GM13977 (cell line): ENCODE measurements around the gene BFSP2.

ENCODE experiments used
- DNase-seq: peaks from one replicate; pipeline ENCODE4 v3.0.0; 2012; ENCODE audit warnings: low spot score
- in situ Hi-C: fragments of 300-500 bp; cut with MboI; formaldehyde crosslinking; loops from one replicate; pipeline ENCODE4 v1.12.0; 2022; ENCODE audit warnings: low sequenced_read_pairs, low pct_unique_long_range_greater_than_20kb, mixed read lengths, inconsistent platforms; ENCODE audit not compliant: unreplicated experiment
- TF ChIP-seq, protein P1 (sequence below): IDR thresholded peaks from 2 replicates; pipeline ENCODE4 v1.5.1; 2012; ENCODE audit warnings: mild to moderate bottlenecking, control low read depth; ENCODE audit not compliant: insufficient read depth; ENCODE audit errors: extremely low read depth, missing control alignments

Gene BFSP2

DNA sequence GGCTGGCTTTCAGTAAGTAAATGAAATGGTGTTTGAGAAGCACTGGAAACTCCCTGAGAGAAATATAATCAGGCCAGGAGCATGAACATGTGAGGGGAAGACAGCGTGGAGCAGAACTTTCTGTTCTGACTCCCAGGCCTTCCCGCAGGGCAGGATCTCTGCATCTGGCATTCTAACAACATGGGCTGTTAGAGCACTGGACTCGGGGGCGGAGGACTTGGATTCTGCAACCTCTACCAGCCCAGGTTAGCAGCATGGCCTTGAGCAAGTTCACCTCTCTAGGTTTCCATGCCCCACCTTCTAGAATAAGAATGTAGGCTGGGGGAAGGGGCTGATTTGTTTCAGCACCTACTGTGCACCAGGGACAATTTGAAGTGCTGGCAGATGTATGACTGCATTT lies 12.5 kb upstream of the BFSP2 start:
- no peak for DNase-seq
- TF ChIP-seq, protein P1, sequence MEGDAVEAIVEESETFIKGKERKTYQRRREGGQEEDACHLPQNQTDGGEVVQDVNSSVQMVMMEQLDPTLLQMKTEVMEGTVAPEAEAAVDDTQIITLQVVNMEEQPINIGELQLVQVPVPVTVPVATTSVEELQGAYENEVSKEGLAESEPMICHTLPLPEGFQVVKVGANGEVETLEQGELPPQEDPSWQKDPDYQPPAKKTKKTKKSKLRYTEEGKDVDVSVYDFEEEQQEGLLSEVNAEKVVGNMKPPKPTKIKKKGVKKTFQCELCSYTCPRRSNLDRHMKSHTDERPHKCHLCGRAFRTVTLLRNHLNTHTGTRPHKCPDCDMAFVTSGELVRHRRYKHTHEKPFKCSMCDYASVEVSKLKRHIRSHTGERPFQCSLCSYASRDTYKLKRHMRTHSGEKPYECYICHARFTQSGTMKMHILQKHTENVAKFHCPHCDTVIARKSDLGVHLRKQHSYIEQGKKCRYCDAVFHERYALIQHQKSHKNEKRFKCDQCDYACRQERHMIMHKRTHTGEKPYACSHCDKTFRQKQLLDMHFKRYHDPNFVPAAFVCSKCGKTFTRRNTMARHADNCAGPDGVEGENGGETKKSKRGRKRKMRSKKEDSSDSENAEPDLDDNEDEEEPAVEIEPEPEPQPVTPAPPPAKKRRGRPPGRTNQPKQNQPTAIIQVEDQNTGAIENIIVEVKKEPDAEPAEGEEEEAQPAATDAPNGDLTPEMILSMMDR, result no peak
- in situ Hi-C loops, result loop anchor here (25.0 kb wide), 2 partner anchors 350 to 650 kb away; partner anchors contain the start of gene TMEM108

DNA sequence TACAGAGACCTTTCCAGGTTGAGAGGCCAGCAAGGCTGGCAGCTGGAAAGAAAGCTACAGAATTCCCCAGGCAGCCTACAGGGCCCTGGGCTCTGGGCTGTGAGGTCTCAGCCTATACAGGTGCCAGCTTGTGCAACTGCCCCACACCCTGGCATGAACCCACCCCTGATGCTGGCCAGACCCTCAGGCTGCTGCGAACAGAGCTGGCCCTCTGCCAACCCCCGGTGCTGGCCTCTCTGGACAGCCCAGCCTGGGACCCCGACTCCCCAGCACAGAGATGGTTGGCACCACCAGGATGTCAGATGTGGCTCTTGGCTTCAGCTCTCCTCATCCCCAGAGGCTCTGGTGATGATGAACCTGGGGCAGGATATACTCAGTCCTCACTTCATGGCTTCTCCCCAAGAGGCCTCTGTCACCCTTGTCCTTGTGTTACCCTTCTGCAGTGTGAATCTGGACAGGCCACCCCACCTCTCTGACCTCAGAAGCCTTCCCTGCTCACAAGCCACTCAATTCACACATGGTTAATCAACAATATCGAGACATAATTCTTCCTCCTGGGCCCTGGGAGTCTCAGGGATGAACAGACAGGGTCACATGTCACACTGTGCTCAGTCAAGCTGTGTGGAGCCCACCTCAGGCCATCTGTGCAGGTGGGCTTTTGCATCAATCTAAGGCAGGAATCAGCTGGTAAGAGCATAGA lies 11.0 kb upstream of the BFSP2 start:
- DNase-seq, result no peak
- in situ Hi-C loops, result loop anchor here (25.0 kb wide), 2 partner anchors 352 to 652 kb away; partner anchors contain the start of gene TMEM108
- TF ChIP-seq, protein P1, result no peak

DNA sequence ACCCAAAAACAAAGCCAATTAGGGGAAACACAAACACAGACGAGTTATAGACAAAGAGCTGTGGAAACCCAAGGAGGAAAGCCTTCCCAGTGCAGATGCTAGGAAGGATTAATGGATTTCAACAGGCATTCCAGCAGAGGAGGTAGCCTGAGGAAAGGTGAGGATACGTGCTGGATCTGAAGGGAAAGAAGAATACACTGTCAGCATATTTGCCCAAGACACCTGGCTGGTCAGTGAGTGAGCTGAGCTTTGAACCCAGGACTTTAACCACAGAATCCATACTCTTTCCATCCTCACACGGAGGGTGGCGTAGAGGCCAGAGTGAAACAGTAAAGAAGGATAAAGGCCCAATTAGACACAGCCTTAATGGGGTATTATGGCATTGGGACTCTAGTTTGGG lies 9.1 kb upstream of the BFSP2 start:
- TF ChIP-seq, protein P1, result no peak
- in situ Hi-C loops, result loop anchor here (25.0 kb wide), 2 partner anchors 353 to 653 kb away; partner anchors contain the start of gene TMEM108
- DNase-seq, result no peak

DNA sequence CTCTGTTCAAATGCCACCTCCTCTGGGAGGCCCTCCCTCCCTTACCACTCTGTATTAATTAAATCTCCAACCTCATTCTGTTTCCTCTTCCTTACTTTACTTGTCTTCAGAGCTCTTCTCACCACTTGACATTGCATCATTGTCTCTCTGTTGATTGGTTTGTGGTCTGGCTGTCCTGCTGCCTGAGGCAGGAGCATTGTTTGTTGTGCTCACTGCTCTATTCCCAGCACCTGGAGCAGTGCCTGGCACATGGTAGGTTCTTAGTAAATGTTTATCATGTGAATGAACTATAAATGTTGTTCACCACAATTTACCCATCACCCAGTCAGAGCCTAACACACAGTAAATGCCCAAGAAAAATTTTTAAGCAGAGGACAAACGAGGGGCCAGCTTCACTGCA lies 6.7 kb upstream of the BFSP2 start:
- DNase-seq, result no peak
- in situ Hi-C loops, result loop anchor here (25.0 kb wide), 2 partner anchors 356 to 656 kb away; partner anchors contain the start of gene TMEM108
- TF ChIP-seq, protein P1, result no peak

DNA sequence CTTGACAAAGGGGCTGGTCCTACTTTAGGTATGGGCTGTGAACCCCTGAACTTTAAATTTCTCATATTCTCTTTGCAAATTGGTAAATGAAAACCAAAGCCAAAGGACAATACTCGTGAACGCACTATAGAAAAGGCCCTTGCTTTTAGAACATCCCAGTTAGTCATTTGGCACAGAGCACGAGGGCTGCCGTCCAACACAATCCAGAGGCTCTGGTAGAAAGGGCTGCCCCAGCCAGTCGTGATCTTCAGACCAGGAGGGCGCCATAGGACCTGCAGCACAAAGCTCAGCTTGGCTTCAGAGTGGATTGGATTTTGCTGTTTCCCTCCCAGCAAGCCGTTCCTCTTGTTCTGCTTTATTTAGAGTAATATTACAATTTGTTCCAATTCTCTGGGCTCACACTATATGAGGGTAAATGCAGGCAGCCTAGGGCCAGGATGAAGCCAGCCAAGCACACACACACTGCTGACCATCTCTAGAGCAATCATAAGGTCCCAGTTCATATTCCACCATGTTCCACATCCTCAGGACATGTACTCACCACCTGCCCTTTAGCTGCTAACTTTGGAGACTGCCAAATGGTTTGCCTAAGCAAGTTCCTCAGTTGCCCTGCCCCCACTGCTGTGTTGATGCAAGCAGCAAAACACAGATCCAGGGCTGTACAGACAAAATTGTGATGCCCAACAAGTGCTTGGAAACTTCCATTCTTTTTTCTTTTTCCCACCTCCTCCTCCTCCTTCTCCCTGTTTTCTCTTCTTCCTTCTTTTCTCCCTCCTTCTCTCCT lies 6.0 kb upstream of the BFSP2 start:
- in situ Hi-C loops, result loop anchor here (25.0 kb wide), 2 partner anchors 357 to 657 kb away; partner anchors contain the start of gene TMEM108
- TF ChIP-seq, protein P1, result no peak
- no peak for DNase-seq

DNA sequence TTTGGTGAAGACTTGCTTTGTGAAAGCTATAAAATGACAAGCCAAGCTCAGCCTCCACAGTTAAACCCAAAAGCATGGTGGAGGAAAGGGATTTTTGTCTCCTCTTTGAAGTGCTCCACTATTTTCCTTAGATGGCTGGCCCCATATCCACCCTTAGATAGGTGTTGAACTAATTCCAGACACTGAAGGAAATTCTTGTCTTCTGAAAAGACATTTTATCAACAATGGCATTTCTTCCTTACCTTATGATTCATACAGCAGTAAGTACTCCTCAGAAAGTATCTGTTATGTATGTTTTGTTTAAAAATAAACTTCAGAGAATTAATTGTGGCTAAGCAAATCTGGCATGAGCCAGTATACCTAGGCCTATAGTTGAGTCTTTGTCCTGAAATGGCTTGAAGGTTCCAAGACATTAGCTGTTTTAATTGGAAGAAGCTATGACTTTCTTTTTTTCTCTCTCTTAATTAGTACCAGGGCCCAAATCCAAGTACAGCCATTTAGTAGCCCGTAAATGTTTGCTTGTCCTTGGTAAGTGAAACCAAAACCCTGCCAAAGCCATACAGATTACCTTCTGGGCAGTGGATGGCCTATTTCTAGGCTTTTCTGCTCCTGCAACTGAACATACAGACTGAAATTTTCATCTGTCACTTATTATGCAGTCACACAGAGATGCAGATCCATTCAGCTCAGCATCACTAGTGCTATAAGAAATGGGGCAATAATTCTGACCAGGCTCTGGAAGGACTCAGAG lies 5.1 kb upstream of the BFSP2 start:
- in situ Hi-C loops, result loop anchor here (25.0 kb wide), 2 partner anchors 357 to 657 kb away; partner anchors contain the start of gene TMEM108
- TF ChIP-seq, protein P1, result no peak
- DNase-seq, result no peak
